ENCODE results near the gene NPHP1.
"Not testable (repeated sequence)": the region's sequence is repeated elsewhere in the genome, so short reads cannot be mapped to it uniquely, and the experiment has no call there.

Gene NPHP1

GRCh38 chr2:110126086-110126773, 78.6 kb downstream of the NPHP1 start:
- DNase-seq = peak; percentile 92

- peak; percentile 5 for DNase-seq
These were observed 79.7 kb downstream of the NPHP1 start for GRCh38 chr2:110124939-110125691.

DNA sequence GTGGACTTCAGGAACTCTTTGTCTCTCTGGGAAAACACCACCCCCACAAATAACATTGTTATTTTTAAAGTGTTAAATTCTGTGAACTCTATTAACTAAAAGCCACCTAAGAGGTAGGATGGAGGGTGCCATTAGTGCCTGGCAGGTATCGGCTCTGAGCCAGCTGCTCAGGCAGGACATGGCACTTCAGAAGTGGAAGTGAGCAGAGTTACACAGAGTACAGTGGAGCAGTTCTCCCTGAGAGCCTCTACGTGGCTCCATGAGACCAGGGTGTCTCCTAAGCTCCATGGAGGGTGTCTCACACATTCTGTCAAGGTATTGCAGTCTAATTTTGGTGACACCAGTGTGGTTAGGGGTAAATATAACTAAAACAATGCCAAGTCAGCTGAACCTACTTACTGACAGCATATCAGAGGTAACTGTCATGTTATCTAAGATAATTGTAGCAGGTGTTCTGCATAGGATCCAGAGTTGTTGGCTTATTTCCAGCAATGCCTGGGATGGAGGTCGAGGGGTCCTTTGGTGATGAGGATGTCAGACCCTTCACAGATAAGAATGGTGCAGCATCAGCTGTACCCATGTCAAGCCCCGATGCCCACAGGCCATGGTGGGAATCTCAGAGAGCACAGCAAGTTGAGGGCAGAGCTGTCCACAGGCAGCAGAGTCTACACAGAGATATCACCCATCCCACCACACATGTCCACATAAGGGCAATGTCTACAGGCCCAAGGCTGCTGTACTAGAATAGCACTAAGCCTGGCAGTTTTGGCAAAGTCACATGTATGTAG, 80.6 kb downstream of the NPHP1 start:
- DNase-seq = peak; percentile 70

- no peak for DNase-seq
These were observed 83.2 kb downstream of the NPHP1 start for GRCh38 chr2:110121592-110121991.

GRCh38 chr2:110121052-110121334, 83.8 kb downstream of the NPHP1 start:
- DNase-seq = no peak

GRCh38 chr2:110120171-110121051, 84.4 kb downstream of the NPHP1 start:
- DNase-seq = peak; percentile 14

GRCh38 chr2:110116033-110116710, 88.6 kb downstream of the NPHP1 start:
- DNase-seq = peak; percentile 17

DNA sequence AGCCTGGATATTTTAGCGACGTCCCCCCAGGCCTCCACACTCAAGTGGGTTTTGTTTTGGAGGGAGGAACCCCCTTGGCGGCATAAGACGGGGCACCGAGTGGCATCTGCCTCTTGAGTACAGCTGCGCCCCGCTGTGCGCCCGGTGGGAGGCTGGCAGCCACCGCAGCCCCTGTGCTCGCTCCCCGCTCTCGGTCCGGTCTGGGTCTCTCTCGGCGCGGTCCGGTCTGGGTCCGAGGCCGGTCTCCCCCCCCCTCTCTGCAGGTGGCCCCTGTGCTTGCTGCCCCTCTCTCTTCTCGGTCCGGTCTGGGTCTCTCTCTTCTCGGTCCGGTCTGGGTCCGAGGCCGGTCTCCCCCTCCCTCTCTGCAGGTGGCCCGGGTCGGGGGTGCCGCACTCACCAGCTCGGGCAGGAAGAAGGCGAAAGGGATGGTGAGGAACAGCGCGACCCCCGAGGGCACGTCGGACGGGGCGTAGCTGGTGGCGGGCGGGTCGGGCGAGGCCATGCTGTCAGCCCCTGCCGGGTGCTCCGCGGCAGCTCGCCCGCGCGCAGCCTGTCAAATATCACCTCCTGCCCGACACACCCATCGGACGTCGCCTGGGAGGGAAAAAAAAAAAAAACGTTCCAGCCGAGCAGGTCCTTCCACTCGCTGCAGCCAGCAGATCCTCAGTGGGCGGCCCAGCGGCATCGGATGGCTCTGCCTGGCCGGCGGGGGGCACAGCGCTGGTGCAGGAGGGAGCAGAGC, 89.4 kb downstream of the NPHP1 start, which contains the start of gene MALL:
MALL (minus strand) TSS at position 532 of the 742 bp plus-strand sequence; CDS start at position 502, 30 bp downstream.
- peak; percentile 24 for DNase-seq

DNA sequence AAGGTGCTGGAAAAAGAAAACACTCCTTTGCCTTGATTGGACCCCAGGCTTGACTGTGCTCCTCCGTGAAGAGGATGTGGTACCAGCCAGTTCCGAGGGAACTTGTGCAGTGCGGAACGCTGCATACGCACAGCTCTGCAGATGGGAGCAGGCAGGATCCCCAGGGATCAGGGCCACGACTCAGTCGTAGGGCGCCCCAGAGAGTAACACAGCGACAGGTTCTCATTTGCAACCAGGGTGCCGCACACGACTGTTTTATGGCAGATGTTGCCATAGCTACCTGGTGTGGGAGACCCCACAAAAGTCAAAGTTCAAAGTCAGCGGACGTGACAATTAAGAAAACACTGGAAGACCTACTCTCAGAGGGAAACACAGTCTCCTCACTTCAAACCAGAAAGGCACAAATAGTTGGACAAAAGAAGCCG, 90.0 kb downstream of the NPHP1 start:
- DNase-seq = peak; percentile 40

DNA sequence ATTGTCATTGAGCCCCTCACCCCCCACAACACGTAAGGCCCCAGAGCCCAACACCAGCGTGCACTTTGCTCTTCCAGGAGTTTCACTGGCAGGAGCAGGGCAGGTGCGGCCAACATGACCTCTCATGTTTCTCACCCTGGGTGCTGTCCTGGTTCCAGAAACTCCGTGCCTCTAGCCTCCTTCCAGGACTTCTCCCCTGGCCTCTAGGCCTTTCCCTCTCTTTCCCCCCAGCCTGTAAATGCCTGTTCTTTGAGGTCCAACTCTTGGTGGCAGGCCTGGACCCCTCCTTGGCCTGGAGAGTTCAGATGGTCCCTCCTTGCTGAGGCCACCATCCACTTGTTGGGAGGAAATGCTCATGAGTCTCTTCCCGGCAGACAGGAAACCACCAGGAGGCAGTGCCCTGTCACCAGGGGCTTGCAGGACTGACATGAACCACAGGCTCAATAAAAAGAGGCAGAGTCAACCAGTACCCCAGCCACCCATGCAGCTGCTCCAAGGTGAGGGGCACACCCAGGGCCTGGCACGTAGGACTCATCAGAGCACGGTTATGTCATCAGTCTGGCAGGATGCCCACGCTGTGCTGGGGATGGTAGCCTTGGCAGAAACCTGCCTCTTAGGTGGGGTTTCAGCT, 90.7 kb downstream of the NPHP1 start:
- DNase-seq = peak; percentile 33

- DNase-seq = not testable (repeated sequence)
These were observed 96.5 kb downstream of the NPHP1 start for GRCh38 chr2:110108291-110108690.

DNA sequence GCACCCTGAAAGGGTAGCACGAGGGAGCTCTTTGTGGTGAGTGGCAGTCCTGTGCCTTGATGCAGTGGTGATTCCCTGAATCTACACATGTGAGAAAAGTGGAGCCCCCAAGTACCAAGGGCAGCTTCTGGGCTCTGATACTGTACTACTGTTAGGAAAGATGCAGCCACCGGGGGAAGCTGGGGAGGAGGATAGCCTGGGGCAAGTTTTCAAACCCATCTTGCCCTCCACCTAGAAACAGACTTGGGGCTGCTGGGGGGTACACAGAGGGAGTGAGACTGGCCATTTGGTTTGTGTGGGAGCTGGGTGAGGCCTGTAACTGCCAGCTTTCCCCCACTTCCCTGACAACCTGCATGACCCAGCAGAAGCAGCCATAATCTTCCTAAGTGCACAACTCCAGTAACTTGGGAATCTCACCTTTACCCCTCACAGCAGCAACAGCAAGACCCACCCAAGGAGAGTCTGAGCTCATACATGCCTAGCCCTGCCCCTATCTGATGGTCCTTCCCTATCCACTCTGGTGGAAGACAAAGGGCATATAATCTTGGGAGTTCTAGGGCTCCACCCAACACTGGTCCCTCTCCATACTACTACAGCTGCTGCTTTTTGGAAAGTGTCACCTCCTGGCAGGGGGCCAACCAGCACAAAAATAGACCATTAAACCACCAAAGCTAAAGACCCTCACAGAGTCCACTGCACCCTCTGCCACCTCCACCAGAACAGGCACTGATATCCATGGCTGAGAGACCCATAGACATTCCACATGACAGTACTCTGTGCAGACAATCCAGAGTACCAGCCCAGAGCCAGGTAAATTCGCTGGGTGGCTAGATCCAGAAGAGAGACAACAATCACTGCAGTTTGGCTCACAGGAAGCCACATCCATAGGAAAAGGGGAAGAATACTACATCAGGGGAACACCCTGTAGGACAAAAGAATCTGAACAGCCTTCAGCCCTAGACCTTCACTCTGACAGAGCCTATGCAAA, 97.4 kb downstream of the NPHP1 start:
- DNase-seq = no peak

DNA sequence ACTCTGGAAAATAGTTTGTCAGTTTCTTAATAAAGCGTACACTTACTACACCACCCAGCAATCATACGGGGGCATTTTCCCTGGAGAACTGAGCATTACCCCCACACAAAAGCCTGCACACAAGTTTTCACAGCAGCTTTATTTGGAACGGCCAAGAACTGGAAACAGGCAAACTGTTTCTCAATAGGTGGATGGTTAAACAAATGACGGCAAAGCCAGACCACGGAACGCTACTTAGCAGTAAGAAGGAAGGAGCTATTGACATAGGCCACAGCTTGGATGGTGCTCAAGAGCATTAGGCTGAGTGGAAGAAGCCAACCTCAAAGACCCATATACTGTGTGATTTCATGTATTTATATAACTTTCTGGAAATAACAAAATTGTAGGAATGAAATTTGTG, 98.2 kb downstream of the NPHP1 start:
- peak; percentile 48 for DNase-seq

- DNase-seq = no peak
These were observed 99.0 kb downstream of the NPHP1 start for GRCh38 chr2:110105608-110106467.

GRCh38 chr2:110105183-110105582, 99.6 kb downstream of the NPHP1 start:
- DNase-seq = no peak

GRCh38 chr2:110104025-110104771, 100.6 kb downstream of the NPHP1 start:
- DNase-seq = peak; percentile 100

GRCh38 chr2:110103061-110103961, 101.5 kb downstream of the NPHP1 start:
- DNase-seq = no peak

Measured in DMS79 treated with DMSO at 0.1 percent for 48 hours (cell line).